Activated CD4-positive, alpha-beta T cell treated with anti-CD3 and anti-CD28 coated beads, Interleukin-10, Interleukin-2, amounts not matched to agents 100 ng/mL and 50 ng/mL, durations not matched to agents 16 hours and 8 hours (primary cell): ENCODE data around the gene AANAT.
"Not testable (repeated sequence)": the region's sequence is repeated elsewhere in the genome, so short reads cannot be mapped to it uniquely, and the experiment has no call there.

Experiments
- DNase-seq: peaks from one replicate; pipeline ENCODE4 v3.0.0-alpha.2; 2020

Gene AANAT

DNA sequence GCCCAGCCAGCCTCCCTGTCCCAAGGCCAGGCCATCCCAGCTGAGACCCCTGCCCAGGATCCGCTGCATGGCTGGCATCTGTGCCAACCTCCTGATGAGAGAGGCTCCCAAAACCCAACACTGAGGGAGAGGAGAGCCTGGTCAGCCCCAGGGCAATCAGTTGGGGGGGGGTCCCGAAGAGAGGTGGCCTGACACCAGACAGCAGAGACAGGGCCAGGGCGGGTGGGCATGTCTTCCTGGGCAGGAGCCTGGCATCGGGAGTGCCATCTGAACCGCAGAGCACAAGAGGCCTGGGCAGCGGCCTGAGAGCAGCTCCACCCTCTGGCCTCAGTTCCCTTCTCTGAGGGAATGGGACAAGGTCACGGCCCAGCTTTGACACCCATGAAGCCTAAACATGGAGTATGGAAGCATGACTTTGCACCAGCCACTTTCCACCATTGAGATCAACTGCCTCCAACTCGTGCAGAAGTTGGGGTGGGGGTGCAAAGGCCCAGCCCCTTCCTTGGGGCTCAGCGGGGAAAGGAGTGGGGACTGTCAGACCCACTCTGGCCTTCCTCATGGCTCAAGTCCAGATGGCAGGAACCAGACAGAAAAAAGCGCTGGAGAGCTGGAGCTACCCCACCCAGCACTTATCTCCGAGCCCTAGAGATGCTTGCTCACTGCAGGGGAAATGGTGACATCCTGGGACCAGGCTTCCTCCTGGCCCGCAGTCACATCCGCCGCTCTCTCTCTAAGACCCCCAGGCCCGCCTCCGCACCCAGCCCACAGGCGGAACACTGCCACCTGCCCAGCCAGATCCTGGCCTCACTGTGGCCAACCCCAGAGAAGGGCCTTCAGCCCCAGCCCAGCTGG is 24.1 kb downstream of the AANAT start:
- DNase-seq, result no peak

DNA sequence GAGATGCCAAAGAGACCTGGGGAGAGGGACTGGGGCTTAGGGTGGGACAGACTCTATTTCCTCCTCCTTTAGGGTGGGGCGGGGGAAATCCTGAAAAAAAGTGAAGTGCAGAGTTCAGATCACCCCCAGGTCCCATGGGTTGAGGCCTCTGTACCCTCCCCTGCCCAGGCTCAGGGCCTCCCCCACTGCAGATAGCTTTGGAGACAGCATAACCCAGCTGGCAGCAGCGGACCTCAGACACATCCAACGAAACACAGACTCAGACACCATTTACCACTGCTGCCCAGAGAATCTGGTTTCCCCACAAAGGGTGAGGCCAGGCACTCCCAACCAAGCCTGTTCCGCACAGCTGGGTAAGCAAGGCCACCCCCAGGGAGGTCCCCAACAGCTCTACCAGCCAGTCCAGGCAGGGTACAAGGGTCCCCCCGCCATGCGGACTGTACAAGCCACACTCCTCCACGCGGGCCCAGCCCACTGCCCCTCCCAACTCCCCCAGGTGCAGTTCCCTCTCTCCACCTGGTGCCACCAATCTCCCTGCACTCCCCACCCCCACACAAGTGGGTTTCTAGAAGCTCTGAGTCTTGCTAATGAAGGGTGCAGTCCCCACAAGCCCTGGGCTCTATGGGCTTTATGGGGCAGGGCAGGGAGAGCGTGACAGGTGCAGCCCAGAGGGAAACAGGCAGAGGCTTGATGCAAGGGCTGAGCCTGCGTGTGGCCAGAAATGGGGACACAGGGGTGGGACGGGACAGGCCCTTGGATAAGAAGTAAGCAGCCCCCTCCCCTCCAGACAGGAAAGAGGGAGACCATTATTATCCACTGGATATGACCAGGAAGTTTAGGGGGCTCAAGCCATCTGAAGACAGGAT is 25.0 kb downstream of the AANAT start:
- no peak for DNase-seq

DNA sequence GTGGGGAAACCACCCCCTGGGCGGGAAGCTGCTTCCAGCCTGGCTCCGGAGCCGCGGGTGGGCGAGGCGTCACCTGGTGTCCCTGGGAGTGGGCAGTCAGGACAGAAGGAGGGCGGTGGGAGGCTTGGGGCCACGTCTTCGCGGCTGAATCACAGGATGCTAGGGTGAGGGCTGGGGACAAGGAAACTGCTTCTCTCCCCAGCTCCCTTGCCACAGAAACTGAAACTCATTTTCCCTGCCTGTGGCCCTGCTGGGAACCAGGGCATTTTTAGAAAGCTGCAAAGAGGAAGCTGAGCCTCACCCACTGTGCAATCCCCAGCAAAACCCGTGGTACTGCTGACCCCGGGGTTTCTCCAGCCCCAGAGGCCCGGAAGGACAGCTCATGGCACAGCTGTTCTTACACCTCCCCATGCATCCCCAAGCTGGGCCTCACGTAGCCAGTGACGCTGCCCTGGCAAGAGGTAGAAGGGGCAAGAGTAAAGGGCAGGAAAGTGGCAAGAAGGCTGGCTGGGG is 25.6 kb downstream of the AANAT start:
- DNase-seq, result peak; percentile 78

DNA sequence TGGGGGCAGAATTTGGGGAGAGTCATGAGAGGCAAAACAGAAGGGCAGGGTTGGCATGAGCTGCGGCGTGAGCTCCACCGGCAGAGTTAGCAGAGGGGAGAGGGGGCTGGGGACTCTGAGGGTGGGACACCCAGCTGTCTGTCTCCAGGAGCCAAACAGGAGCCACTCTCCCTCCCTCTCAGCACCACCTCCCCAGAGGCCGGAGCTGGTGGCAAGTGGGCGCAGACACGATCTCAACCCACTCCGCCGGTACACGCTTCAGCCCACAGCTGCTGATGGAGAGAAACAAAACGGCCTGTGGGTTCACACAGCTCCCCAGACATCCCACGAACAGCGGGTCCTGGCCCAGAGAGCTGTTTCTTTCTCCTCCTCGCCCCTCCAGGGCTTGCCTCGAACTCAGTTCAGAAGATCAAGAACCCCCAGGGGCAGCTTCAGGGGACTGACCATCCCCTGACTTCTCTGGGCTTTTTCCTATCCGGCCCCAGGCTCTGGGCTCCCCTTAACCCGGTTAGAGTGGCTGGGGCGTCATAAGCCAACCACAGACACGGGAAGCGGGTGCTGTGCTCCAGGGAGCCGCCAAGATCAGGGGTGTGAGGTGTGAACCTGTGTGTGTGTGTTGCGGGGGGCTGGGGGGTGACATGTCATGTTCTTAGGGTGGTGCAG is 26.2 kb downstream of the AANAT start:
- peak; percentile 36 for DNase-seq

DNA sequence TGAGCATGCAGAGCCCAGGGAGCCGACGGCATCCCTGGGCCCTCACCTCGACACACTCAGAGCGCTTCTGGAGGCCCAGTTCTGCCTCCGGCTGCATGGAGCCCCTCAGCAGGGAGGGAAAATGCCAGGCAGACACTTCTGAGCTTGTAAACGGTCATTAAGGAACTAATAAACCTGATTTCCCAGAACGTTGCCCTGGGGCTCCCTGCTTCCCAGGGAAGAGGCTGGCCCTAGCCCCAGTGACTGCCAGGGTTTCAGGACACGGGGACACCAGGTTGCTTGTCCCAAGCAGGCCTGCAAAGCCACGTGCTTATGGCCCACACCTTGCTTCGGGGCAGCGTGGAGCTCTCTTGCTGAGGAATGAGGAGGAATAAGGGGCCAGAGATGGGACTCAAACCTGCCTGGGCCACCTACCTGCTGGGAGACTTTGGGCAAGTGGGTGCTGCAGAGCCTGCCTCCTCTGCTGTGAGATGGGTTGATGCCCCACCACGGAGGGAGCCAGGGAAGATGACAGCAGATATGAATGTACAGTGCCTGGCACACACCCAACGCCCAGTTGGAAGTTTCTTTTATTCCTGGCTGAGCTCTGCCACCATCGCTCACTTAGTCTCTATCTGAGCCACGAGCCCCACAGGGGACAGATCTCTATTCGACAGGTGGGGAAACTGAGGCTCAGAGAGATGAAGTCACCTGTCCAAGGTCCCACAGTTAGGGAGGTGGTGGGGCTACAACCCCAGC is 28.4 kb downstream of the AANAT start:
- no peak for DNase-seq

DNA sequence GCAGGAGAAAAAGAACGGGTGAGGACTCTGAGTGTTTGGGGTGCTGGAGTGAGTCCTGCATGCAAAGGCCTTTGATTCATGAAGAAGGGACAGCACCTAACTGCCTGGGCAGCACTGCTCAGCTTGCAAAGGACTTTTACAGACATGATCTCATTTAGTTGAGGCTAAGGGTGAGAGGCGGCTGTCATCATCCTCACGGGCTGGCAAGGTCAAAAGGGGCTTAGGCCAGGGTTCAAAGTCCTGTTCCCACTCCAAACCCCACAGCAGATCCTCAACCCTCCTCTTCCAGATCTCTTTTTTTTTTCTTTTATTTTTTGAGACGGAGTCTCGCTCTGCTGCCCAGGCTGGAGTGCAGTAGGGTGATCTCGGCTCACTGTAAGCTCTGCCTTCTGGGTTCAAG is 29.1 kb downstream of the AANAT start:
- DNase-seq, result no peak

DNA sequence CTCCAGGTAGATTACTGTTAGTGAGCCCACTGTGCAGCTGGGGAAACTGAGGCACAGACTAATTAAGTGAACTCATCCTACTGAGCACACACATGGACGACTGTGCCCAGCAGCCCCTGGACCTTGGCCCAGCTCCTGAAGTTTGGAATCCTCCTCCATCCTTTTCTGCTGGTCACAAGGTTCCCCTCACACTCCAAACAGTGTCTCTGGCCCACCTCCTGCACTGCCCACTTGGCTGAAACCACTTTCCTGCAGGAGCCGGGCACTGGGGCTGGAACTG is 30.2 kb downstream of the AANAT start:
- no peak for DNase-seq

DNA sequence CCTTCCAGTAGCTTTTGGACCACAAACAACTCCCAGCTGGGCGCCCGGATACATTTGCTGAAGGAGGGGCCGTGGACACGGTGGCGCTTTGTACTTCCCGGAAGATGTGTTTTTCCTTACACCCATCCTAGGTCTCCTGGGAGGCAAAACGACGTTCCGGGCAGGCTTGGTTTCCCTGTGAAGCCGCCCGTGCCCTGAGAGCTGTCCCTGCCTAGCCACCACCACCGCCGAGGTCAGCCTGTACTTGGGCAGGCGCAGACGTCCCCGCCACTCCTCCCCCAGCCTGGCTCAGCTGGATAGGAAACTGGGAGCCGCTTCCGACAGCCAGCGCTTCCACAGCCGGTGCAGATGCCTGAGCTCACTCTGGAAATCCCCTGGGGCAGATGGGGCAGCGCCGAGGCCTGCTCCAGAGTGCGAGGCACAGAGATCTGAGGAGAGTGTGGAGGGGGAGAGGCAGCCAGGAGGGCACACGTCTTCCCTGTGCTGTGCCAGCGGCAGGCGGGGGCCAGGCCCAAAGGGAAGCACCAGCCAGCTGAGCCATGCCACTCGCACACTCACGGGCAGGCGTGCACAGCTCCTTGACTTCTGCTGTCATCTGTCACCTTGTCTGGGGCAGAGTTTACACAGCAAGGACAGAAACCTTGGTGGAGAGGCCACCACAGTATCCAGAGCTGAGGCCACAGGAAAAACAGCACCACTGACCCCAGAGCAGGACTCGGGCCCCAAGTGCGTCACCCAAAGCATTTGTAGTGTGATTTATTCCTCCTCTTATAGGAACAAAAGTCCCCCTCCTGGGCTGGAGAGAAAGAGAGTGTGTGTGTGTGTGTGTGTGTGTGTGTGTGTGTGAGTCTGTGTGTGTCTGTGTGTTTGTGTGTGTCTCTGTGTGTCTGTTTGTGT is 30.8 kb downstream of the AANAT start:
- DNase-seq, result no peak

DNA sequence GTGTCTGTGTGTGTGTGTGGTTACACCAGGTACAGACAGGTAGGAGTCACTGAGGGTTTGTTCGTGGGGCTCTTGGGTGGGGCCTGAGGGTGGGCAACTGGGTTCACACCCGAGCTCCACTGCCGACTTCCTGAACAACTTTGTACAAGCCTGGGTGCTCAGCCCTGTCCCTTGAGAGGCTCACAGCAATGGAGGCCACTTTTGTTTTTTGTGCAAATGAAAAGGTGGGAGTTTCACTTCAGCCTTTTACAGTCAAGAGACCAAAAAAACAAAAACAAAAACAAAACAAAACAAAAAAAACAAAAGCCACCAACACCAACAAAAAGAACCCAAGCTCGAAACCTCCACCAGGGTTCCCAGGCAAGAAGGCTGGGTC is 31.5 kb downstream of the AANAT start:
- DNase-seq, result no peak

DNA sequence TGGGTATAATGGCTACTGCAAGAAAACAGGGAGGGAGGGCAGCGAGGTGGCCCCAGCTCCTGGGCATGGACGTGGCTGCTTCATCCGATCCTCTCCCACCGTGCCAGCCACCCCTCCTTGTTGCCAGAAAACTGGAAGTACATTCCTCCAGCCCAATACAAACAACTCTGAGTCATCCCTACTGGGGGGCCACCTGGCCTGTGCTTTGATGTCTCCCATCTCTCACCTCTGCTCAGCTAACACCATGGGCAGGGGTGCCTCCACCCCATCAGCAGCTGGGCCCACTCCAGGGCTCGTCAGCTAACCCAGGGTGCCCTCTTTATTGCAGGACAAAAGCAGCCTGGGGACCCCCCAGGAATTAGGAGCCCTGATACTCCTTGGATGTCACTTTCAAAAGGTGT is 31.9 kb downstream of the AANAT start:
- DNase-seq, result no peak

DNA sequence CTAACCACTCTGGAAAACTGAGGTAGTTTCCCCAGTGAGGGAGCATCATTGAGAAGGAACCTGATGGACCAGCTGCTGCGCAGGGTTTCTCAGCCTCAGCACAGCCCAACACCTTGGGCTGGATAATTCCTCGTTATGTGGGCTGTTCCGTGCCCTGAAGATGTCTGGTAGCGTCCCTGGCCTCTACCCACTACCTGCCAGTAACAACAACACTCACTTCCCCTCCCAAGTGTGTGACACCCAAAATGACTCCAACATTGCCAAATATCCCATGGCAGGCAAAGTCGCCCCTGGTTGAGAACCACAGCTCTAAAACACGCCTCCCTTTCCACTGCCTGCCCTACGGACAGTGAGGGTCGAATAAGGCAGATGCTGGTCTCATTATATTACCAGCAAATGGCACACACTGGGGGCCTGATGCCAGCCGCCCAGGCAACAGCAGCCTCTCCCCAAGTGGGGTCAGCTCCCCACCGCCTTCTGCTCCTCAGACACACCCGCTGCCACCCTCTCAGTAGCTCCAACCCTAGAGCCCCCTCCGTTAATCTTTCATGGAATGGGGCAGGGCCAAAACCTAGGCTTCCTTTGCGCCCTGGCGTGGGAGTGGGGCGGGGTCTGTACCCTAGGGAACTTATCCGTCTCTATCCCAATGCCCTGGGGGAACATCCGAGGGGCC is 32.8 kb downstream of the AANAT start:
- DNase-seq, result peak; percentile 26

DNA sequence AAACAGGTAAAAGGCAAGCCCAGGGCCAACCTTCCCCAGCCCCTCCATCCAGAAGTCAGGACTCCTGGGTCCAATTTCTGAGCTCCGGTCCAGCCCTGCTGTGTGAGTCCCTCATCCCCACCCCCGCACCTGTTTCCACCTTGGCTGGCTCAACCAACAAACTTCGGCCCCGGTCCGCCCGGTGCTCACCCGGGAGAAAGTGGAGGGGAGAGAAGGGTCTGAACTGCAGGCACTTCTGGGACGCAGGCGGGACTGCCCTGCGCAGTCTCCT is 33.3 kb downstream of the AANAT start:
- no peak for DNase-seq

DNA sequence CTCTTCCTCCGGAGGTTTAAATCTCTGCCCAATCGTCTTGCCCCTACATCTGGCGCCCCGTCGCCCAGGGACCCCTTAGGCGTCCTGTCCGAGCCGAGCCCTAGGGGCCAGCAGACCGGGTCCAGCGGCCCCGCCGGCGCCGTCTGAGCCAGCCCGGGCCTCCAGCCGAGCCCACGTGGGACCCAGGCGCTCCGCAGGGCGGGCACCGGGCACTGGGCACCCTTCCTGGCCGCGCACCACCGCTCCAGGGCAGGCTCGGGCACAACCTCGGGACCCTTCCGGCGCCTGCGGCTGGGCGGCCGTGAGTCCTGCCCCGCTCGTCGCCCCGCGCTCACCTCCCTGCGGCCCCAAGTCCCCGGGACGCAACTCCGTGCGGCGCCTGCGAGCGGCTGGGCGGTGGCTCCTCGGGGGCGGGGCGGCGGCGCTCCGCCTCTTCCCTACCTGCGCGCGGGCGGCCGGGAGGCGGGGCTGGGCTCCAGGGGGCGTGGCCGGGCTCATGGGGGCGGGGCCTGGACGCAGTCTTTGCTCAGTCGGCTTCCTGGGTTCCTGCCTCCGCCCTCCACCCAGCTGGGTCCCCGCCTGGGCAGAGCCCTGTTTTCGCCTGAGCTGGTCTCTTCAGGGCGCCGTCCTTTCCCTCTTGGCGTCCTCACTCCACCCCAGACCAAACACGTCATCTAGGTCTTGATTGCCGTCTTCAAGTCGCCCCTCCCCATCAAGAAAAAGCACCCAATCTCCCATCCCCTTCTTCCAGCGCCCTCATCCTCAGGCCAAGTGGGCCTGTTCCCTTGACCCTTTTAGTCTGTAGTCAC is 33.8 kb downstream of the AANAT start, which contains the start of gene RHBDF2:
Gene RHBDF2, minus strand, starts transcription at position 406 of the 809 bp plus-strand sequence. CDS start 19,899 bp downstream, outside the sequence.
- DNase-seq, result peak; percentile 96

DNA sequence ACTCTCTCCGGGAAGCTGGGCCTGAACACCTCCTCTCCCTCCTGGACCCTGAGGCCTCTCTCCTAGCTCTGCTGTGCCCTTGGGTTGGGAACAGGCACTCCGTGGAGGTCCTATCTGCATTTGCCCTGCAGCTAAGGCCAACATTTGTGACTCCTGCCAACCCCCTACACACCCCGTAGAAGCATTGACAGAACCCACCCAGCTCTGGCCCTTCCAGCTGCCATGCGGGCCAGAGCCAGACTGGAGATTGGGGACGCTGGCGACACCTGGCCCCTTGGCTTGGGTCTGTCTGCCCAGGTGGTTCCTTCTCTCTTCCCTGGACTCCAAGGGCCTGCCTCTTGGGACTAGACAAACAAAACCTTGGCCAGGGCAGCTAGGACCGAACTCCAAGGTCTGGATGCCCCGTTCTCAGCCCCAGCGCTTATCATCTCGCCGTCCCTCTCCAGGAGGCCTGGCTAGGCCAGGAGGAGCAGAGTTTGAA is 34.5 kb downstream of the AANAT start:
- DNase-seq, result no peak

DNA sequence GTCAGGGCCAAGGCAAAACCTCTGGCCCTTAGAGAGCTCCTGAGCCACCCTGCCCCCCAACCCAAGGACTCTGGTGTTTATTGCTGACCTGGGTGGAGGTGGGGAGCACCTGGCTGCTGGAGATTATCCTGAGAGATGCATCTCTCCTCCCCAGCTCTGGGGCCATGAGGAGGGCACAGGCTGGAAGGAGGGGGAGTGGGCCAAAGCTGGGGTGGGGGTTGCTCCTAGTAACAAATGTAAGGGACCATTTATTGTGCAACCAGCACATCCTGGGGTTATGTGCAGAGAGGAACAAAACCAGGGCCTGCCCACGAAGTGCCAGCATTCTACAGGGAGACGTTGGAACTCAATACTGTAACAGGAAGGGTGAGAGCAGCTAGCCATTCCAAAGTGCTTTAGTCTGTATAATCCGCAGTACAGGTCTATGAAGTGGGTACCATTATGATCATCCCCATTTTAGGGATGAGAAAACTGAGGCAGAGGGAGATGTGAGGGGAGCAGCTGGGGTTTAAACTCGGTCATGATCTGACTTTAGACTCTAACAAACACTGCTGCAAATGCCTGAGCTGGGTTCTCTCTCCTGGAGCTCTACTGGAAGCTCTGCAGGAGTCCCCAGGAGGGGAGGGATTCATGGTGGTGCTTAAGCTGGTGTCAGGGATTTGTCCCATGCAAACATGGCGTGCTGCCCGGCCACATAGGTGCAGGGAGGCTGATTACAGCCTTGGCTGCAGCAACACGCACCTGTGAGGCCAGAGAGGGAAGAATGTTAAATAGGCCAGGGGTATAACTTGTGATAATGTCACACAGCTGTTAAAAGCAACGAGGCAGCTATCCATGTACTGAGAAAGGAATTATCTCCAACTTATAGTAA is 35.2 kb downstream of the AANAT start:
- DNase-seq, result no peak

DNA sequence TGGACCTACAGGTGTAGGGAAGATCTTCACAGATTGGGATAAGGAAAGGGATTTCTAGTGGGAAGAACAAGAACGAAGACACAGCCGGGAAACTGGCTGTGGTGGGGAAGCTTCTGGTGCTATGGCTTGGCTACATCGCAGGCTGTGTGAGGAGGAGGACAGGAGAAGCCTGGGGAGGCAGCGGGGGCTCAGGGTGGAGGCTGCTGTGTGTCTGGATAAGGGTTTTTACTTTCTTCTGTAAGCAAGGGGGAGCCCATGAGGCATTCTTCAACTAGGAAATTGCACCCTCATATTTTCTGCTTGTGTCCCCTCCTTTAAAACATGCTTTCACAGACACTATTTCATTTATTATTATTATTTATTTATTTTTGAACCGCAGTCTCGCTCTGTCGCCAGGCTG is 36.7 kb downstream of the AANAT start:
- no peak for DNase-seq

DNA sequence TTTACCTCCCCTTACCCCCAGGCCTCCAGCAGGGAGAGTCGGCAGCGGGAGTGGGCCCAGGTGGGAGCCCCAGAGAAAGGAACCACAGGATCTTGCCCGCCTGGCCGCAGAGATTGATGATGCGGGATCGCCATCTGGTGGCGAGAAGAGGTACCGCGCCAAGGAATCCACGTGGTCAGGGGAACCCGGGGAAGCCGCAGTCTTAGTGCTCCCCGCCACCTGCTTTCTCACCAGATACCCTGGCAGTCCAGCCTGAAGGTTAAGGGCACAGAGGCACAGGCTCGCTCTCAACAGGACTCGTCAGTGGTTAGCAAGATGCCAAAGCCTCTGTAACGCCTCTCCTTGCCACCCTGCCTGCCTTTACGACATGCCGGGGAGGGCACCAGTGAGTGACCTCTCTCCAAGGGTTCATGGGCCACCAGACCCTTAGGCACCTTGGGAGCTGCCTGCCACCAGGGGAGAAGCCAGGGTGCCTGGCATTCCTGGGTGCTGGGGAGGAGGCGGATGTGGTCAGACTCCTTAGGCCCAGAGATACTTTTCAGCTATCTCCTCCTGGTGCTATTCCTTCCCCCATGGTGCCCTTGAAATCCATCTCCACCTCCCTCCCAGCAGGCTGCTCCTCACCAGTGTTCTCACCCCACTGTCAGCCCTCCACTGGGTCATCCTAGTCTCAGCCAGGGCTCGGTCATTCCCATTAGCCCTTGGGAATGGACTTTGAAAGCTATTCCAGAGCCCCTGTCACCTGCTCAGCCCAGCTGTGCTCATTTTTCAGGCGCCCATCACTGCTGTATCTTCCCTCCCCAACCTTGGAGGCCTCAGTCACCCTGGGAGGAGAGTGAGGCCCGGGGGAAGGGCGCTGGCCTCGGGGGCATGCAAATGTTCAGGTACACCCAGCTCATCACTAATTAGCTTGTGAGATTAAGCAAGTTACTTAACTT is 39.3 kb downstream of the AANAT start:
- DNase-seq, result peak; percentile 89

DNA sequence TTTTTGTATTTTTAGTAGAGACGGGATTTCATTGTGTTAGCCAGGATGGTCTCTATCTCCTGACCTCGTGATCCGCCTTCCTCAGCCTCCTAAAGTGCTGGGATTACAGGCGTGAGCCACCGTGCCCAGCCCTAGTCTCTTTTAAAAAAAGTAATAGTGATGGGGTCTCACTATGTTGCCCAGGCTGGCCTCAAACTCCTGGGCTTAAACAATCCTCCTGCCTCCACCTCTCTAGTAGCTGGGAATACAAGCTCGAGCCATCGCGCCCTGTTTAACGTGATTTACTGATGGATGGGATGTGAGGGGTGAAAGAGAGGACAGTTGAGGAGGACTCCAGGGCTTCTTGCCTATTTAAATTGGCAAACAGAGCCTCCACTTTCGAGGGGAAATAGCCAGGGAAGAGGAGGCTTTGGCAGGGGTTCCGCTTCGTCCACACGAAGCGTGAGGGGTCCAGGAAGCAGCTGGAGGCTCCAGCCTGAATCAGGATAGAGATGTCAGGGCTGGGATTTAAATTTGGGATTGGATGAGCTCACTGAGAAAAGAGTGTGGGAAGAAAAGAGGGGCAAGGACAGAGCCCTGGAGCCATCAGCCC is 41.2 kb downstream of the AANAT start:
- not testable (repeated sequence) for DNase-seq
